Embryonic facial prominence (tissue), 1 donor: Measurements from ENCODE around the gene ITM2B.
"Not testable (repeated sequence)": the region's sequence is repeated elsewhere in the genome, so short reads cannot be mapped to it uniquely, and the experiment has no call there.

Experiments used
- DNase-seq: peaks from one replicate; pipeline ENCODE4 v3.0.0-alpha.2; 2016; ENCODE audit errors: extremely low spot score

Gene ITM2B

GRCh38 chr13:48224701-48225100 is 8.3 kb upstream of the ITM2B start:
- DNase-seq: no peak

GRCh38 chr13:48230541-48230940 is 2.5 kb upstream of the ITM2B start:
- DNase-seq: no peak

- no peak for DNase-seq
Observed at GRCh38 chr13:48231080-48231479, 1.9 kb upstream of the ITM2B start.

- DNase-seq: no peak
Observed at GRCh38 chr13:48231933-48232332, 1.1 kb upstream of the ITM2B start.

- no peak for DNase-seq
Observed at GRCh38 chr13:48232420-48233045, 473 bp upstream of the ITM2B start.

- DNase-seq: peak; percentile 61
Observed at GRCh38 chr13:48233889-48234488, 983 bp downstream of the ITM2B start.

- no peak for DNase-seq
Observed at GRCh38 chr13:48234566-48235340, 1.7 kb downstream of the ITM2B start.

GRCh38 chr13:48235341-48236135 is 2.5 kb downstream of the ITM2B start:
- no peak for DNase-seq

- DNase-seq: no peak
Observed at GRCh38 chr13:48236528-48237353, 3.7 kb downstream of the ITM2B start.

- DNase-seq: not testable (repeated sequence)
Observed at GRCh38 chr13:48239369-48239768, 6.4 kb downstream of the ITM2B start.

GRCh38 chr13:48241651-48242050 is 8.6 kb downstream of the ITM2B start:
- DNase-seq: no peak

GRCh38 chr13:48242677-48243076 is 9.7 kb downstream of the ITM2B start:
- DNase-seq: no peak

GRCh38 chr13:48244159-48244558 is 11.2 kb downstream of the ITM2B start:
- no peak for DNase-seq

GRCh38 chr13:48246102-48246501 is 13.1 kb downstream of the ITM2B start:
- DNase-seq: no peak

- DNase-seq: no peak
Observed at GRCh38 chr13:48249018-48249417, 16.0 kb downstream of the ITM2B start.

GRCh38 chr13:48251611-48252081 is 18.6 kb downstream of the ITM2B start:
- no peak for DNase-seq

- no peak for DNase-seq
Observed at GRCh38 chr13:48252176-48252575, 19.2 kb downstream of the ITM2B start.

GRCh38 chr13:48253849-48254248 is 20.8 kb downstream of the ITM2B start:
- no peak for DNase-seq

GRCh38 chr13:48255090-48255489 is 22.1 kb downstream of the ITM2B start:
- DNase-seq: no peak

- DNase-seq: no peak
Observed at GRCh38 chr13:48255954-48256353, 22.9 kb downstream of the ITM2B start.

- no peak for DNase-seq
Observed at GRCh38 chr13:48258002-48258401, 25.0 kb downstream of the ITM2B start.
